Measurements from ENCODE around the gene AGAP1.

Gene AGAP1

DNA sequence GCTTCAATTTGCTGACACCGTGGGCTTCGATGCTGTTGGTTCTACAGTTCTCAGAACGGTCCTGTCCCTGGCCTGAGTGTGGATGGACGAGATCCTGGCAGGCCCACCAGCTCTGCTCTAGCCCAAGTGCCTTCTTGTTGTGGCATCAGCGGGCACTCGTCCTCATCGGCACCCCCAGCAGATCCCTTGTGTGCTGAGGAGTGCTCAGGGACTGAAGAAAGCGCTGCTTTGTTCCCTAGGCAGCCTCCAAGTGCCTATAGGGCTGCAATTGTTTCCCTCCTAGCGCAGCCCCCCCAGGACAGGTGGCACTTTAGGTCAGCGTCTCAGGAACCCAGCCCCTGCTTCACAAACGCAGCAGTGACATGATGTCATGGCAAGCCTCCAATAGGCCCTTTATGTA lies 217.7 kb downstream of the AGAP1 start:
- no peak overlapping the region for H3K27ac ChIP-seq
- TF ChIP-seq, protein P1, sequence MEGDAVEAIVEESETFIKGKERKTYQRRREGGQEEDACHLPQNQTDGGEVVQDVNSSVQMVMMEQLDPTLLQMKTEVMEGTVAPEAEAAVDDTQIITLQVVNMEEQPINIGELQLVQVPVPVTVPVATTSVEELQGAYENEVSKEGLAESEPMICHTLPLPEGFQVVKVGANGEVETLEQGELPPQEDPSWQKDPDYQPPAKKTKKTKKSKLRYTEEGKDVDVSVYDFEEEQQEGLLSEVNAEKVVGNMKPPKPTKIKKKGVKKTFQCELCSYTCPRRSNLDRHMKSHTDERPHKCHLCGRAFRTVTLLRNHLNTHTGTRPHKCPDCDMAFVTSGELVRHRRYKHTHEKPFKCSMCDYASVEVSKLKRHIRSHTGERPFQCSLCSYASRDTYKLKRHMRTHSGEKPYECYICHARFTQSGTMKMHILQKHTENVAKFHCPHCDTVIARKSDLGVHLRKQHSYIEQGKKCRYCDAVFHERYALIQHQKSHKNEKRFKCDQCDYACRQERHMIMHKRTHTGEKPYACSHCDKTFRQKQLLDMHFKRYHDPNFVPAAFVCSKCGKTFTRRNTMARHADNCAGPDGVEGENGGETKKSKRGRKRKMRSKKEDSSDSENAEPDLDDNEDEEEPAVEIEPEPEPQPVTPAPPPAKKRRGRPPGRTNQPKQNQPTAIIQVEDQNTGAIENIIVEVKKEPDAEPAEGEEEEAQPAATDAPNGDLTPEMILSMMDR (conservative IDR thresholded peaks at IDR 0.05): no peak

DNA sequence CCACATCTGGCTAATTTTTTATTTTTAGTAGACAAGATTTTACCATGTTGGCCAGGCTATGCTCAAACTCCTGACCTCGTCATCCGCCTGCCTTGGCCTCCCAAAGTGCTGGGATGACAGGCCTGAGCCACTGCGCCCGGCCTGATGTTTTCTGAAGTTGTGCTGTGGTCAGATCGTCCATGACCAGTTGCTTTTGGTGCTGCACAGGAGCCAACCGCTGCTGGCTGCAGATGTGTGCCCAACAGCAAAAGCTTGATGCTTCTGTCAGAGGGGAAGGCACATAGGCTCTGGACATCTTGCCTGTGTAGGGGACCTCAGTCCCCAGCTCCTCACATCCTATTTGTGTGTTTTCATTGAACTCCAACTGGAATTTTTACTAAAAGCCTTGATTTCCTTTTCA lies 218.3 kb downstream of the AGAP1 start:
- TF ChIP-seq, protein P1 (conservative IDR thresholded peaks at IDR 0.05): no peak
- H3K27ac ChIP-seq: no peak overlapping the region

DNA sequence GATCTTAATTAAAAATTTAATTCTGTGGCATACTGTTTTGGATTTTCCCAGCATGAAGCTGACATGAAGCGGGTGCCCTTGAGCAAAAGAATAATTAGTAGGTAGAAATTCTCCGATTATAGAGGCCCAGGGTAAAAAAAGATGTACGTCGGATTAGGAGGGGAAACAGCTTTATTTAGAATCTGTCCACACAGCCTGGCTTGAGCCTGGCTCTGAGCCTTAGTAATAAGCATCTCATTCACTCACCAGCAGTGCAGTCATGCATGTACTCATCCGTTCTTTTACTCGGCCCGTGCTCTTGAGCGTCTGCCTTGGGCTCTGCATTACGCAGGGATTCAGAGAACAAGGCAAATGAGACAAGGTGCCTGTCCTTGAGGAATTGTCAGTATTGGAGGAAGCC lies 219.3 kb downstream of the AGAP1 start:
- TF ChIP-seq, protein P1 (conservative IDR thresholded peaks at IDR 0.05): no peak
- no peak overlapping the region for H3K27ac ChIP-seq

DNA sequence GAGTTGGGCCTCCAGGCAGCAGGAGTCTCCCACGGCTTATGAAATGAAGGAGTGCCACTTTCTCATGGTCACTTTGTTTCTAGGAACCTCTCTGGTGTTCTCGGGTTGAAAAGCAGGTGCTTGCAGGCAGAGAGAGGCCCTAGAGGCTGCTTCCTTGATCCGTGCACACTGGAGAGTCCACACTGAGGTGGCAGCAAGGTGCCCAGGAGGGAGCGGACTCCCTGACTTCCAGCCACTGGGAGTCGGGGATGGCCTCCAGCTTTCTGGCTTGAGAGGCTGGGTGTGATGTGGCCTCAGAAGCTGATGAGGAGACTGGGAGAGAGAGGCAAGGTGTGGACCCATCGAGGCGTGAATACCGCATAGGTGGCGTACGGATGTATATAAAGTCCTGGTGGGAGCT lies 221.8 kb downstream of the AGAP1 start:
- TF ChIP-seq, protein P1 (conservative IDR thresholded peaks at IDR 0.05): no peak
- H3K27ac ChIP-seq: no peak overlapping the region

DNA sequence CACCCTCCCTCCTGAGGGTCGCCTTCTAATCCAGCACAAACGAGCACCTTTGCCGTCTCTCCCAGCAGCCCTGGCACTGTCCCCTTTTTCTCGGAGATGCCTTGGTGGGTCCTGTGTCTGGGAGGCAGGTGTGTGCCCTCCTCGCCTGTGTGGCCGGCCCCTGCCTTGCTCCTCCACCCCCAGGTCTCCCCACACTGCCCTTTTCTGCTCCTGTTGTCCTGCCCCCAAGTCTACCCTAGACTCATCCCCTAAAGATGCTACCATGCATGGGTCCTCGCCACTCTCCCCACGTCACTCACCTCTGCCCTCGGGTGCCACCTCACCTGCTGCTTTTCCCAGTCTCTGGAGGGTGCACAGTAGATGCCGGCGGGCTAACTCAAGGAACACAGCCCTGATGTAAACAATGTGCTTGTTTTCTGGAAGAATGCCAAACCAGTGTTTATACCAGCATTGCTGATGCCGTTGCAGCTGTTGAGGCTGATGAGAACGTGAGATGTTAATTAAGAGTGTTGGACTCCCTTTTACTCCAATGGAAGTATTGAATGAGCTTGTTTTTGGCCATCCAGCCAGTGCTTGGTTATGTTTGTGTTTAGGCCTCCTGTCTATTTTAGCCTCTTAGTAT lies 223.1 kb downstream of the AGAP1 start:
- no peak overlapping the region for H3K27ac ChIP-seq
- TF ChIP-seq, protein P1 (conservative IDR thresholded peaks at IDR 0.05): no peak

DNA sequence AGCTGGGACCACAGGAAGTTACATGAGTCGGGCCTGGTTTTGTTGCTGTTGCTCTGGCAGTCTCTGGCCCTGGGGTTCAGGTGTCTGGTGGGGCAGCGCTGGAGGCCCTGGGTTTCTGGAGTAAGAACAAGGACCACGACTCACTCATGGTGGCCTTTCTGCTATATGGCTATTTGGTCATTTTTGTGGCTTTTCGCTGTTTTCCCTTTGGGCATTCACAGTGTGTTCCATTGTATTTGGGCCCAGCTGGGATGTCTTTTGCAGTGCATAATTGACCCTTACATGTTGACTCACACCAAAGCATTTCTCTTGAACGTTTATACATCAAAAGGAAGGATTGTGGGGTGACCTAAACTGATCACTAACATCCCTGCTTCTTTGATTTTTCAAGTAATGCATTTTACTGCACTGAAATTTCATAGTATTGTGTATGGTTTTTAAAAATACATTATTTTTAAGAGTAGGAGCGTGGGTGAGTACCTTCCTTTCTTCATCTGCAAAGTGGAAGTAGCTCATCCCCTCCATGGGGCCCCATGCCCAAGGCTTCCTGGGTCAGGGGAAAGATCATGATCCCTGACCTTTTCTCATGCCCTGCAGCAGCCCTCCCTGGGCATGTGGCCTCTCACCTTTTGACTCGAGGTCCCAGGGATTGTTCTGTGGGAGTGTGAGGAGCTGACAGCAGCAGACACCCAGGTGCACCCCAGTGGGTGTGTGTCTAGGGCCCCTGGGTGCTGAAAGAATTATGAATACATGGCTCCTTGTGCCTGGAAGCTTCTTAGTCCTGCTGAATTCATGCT lies 225.5 kb downstream of the AGAP1 start:
- TF ChIP-seq, protein P1 (conservative IDR thresholded peaks at IDR 0.05): no peak
- no peak overlapping the region for H3K27ac ChIP-seq

DNA sequence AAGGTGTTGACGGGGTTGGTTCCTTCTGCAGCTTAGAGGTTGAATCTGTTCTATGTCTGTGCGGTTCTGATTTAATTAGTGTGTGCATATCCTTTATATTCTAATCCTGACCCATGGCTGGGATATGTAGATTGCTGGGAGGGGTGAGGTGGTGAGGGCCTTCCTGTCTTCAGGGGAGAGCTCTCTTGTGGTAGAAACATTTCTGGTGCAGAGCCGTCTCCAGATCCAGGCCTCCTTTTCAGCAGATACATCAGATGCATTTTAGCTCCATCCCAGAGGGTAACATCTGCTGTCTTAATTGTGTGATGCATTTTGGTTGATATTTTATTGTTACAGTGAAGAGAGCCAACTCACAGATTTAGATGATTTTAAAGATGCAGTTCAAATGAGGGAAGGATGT lies 227.8 kb downstream of the AGAP1 start:
- TF ChIP-seq, protein P1 (conservative IDR thresholded peaks at IDR 0.05): no peak
- no peak overlapping the region for H3K27ac ChIP-seq

All from VCaP (cell line).